DMS153 (cell line): ENCODE data around the gene H2AZ1.
"Not testable (repeated sequence)": the region's sequence is repeated elsewhere in the genome, so short reads cannot be mapped to it uniquely, and the experiment has no call there.

Source experiments
- DNase-seq: peaks from one replicate; lab custom pipeline; 2025; lab: John Stamatoyannopoulos, UW

H2AZ1 gene

GRCh38 chr4:99949999-99950912 lies at the start of gene H2AZ1:
H2AZ1 (minus strand) TSS chr4:99950275; CDS start chr4:99950170, 105 bp downstream.
- peak; percentile 98 for DNase-seq

DNA sequence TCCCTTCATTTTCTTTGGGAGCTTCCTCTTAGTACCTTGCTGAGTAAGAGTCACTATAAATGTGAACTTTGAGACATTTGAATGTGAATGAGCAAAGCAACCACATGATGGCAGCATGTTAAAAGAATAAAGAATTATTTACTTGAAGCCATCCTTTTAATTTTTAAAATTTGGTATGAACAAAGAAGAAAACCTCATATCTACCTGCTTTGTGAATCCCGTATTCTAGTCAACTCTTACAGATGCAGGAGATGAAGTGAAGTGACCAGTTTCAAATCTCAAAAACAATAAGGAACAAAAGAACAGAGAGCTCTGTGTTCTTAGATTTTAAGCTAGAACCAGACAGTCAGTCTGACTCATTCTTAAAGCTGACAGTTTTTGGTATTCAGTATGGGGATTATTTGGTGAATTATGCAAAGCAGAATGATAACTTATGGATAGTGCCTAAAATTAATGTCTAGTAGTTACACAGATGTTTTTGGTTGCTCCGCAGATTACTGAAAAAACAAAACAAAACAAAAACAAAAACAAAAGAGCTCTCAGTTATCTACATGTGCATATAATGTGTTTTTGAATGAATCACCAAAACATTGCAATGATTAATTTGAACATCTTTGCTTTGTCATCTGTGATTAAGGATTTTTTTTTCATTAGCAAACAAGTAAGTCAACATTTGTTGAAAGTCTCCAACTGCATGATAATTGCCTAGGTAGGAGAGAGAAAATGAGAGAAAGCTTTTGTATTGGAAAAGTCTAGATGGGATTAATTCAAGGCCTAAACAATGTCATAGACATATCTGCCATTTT lies 48.2 kb upstream of the H2AZ1 start:
- DNase-seq: peak; percentile 23

- DNase-seq: no peak
Measured at GRCh38 chr4:99991741-99992140, 41.7 kb upstream of the H2AZ1 start.

- DNase-seq: no peak
Measured at GRCh38 chr4:99987681-99988080, 37.6 kb upstream of the H2AZ1 start.

DNA sequence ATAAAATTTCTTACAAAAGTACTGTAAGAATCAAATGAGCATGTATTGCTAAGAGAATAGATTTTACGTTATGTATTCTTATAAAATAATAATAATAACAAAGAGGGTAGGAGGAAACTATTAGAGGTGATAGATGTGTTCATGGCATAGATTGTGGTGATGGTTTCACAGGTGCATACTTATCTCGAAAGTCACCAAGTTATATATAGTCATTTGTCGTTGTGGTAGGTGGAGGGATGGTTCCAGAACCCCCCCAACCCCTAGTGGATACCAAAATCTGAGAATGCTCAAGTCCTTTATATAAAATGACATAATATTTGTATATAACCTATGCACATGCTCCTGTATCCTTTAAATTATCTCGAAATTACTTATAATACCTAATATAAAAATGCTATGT lies 36.7 kb upstream of the H2AZ1 start:
- DNase-seq: no peak

GRCh38 chr4:99983289-99983943 lies 33.3 kb upstream of the H2AZ1 start:
- DNase-seq: no peak

DNA sequence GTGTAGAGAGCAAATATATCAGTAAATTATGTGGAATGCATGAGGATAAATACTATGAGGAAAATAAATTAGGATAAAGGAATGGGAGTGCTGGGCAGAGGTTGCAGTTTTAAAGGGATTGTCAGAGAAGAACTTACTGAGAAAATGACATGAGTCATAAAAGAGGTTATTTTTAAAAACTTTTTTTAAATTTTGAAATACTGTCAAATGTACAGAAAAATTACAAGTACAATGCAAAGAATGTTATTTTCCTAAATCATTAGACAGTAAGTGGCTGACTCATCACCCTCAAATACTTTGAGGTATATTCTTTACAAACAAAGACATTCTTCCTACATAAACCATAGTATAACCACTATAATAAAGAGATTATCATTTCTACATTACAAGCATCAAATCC lies 29.8 kb upstream of the H2AZ1 start:
- DNase-seq: no peak

DNA sequence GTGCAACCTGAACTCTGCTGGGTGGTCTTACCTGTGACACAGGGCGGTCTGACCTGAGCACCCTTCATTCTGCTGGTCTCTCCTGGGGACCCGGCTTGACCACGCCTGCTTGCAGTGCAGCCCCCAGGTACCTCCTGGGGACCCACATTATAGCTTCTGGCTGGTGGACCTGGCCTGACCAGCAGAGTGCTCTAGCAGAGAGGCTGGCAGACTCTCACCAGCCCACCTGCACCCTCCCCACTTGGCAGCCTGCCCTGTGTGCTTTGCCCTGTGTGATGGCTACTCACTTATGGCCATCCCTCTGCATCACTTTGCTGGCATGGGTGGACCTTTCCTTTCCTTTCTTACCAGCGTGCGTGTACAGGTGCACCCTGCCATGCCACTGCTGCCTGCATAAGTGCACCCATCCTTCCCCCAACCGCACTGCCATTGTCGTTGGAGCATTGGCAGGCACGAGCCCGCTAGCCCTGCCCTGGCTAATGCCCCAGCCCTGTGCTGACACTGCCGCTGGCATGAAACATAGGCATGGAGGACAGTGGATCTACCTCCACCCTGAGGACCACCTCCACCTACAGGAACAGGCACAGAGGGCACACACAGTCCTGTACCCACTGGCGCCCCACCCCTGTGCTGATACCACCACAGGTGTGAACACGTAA lies 21.5 kb upstream of the H2AZ1 start:
- no peak for DNase-seq

GRCh38 chr4:99968330-99968729 lies 18.3 kb upstream of the H2AZ1 start:
- DNase-seq: no peak

- no peak for DNase-seq
Measured at GRCh38 chr4:99966692-99967091, 16.6 kb upstream of the H2AZ1 start.

DNA sequence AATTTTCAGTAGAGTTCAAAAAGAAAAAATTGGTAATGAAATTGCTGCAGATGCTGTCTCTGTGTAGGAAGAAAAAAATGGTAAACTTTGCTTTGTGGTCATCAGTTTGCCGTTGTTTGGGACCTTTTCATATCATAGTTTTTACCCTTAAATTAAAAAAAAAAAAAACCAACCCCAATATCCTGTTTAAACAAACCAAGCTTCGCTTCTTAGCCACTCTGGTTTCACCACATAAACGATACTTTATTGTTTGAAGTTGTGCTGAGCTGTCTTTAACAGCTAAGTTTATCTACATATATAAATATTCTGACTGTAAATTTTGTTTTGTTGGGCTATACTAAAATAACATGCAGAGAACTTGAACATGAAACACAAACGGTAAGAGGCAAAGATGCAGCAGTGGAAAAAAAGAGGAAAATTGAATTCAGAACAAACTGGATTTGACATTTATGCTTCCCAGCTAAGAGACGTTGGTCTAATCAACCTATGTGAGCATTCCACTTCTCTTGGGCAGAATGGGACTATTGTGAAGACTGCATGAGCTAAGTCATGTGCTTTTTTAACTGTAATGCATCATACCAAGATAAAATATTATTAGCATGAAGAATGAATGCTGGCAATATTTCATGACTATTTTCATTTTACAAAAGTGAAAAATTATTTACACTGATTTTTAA lies 15.7 kb upstream of the H2AZ1 start:
- no peak for DNase-seq

DNA sequence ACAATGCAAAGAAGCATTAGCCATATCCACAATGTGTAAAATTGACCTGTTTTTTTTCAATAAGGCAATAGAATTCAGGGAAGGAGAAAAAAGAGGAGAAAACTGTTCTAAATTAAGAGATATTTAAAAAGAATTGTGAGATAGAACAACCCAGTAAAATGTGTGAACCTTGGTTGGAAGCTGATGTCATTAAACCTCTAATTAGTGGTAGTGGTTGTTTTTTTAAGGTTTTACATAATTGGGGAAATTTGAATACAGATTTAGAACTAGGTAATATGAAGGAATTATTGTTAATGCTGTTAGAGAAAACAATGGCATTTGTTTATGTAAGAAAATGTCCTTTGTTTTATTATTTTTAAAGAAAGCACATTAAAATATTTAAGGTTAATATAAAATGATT lies 15.1 kb upstream of the H2AZ1 start:
- no peak for DNase-seq

DNA sequence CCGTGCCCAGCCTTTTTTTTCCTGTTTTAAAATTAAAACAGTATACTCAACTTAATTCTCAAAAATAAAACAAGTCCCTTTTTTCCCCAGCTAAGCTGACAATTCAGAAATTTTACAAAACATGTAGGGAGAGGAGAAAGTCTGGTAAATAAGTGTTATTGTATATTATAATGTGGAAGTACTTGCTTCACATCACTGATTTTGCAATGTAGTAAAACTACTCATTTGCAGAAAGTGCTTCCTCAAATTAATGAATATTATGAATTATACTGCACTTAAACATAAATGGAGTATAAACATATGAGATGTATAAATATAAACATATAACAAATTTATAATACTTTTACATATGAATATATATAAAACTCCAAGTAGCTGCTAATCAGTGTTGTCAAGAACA lies 11.6 kb upstream of the H2AZ1 start:
- DNase-seq: no peak

GRCh38 chr4:99960648-99961047 lies 10.6 kb upstream of the H2AZ1 start:
- DNase-seq: no peak

DNA sequence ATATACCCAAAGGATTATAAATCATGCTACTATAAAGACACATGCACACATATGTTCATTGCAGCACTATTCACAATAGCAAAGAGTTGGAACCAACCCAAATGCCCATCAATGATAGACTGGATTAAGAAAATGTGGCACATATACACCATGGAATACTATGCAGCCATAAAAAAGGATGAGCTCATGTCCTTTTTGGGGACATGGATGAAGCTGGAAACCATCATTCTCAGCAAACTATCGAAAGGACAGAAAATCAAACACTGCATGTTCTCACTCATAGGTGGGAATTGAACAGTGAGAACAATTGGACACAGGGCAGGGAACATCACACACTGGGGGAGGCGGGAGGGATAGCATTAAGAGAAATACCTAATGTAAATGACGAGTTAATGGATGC lies 8.1 kb upstream of the H2AZ1 start:
- not testable (repeated sequence) for DNase-seq

DNA sequence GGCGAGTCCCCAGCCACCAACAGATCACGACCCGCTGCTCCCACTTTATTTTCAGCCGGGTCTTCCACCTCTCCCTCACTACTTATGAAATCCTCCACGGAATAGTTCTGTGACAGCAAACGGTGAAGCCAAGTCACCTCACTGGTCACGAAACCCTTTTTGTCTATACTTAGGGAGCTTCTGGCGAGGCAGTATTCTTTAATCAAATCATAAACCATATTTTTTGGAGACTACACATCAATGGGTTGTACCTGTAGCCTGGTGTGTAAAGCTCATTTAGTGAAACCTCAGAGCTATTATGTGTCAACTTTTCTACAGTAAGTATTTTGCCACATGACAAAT lies 809 bp upstream of the H2AZ1 start:
- DNase-seq: no peak

- peak; percentile 85 for DNase-seq
Measured at GRCh38 chr4:99949034-99949998, 759 bp downstream of the H2AZ1 start.

DNA sequence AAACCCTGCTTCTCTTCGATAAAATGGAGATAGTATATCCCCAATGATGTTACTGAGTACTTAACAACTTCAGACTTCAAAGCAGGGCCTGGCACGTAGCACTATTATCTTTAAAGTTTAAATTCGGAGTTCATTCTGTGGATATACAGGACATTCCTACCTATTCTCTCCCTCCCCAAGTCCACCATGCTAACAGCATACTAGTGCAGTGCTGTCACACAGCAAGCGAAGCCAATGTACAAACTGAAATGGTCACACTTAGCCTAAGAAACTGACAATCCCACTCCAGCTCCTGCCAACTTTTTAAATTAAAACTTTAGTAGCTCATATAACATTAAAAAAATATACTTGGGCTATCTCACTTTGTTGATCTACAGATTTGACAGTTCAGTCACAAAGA lies 2.5 kb downstream of the H2AZ1 start:
- DNase-seq: no peak

- no peak for DNase-seq
Measured at GRCh38 chr4:99947190-99947578, 2.9 kb downstream of the H2AZ1 start.
